Measurements from ENCODE around the gene FOXA1.

DNA sequence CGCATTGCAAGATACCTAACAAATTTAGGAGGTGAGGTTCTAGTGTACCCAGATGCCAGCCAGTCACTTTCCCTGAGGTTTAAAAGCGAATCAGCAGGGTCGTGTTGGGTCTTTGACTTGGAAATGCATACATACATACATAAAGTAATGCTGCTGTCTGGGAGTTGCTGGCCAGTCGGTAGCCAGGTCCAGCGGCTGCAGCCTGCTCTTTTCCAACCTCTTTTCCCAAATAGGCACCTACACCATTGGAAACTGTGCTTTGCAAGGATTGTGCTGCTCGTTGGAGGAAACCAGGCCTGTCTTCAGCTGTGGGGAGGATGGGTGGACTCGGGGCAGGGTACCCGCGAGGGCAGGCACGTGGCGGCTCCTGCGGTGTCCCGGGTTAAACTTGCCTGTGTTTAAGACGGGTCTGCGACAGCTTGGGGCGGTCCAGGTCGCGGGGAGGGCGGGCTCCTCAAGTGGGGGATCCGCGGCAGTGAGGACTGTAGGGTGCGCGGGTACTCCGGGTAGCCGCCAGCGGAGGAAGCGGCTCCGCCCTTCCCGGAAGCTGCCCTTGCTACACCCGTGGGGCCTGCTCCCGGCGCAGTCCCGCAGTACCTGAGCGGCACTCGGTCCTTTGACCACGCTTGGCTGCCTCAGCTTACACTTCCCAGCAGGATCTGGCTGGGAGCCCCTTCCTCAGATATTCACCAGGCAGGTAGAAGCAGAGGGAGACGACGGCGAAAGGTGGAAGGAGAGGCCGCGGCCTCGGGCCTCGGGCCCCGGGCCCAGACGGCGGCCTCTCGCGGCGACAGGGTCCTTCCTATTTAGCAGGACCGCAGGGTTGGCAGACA, 3.1 kb upstream of the FOXA1 start:
- TF ChIP-seq, protein P1, sequence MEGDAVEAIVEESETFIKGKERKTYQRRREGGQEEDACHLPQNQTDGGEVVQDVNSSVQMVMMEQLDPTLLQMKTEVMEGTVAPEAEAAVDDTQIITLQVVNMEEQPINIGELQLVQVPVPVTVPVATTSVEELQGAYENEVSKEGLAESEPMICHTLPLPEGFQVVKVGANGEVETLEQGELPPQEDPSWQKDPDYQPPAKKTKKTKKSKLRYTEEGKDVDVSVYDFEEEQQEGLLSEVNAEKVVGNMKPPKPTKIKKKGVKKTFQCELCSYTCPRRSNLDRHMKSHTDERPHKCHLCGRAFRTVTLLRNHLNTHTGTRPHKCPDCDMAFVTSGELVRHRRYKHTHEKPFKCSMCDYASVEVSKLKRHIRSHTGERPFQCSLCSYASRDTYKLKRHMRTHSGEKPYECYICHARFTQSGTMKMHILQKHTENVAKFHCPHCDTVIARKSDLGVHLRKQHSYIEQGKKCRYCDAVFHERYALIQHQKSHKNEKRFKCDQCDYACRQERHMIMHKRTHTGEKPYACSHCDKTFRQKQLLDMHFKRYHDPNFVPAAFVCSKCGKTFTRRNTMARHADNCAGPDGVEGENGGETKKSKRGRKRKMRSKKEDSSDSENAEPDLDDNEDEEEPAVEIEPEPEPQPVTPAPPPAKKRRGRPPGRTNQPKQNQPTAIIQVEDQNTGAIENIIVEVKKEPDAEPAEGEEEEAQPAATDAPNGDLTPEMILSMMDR (IDR thresholded peaks at IDR 0.05): 0 out of 2 replicates have a peak, but pooled peaks have one; percentile 25
- no peak for TF ChIP-seq ZFX (IDR thresholded peaks at IDR 0.05; ENCODE audit: borderline replicate concordance)

Data from 22Rv1 (cell line).